Measurements from ENCODE around the gene JAK1. TPM values are rescaled to one million over a fixed set of nuclear protein-coding genes. Genes with fewer than 3 reads are reported as not detected.

Gene JAK1
- total RNA-seq, result 55.8 and 63.0 TPM in 2 replicates

DNA sequence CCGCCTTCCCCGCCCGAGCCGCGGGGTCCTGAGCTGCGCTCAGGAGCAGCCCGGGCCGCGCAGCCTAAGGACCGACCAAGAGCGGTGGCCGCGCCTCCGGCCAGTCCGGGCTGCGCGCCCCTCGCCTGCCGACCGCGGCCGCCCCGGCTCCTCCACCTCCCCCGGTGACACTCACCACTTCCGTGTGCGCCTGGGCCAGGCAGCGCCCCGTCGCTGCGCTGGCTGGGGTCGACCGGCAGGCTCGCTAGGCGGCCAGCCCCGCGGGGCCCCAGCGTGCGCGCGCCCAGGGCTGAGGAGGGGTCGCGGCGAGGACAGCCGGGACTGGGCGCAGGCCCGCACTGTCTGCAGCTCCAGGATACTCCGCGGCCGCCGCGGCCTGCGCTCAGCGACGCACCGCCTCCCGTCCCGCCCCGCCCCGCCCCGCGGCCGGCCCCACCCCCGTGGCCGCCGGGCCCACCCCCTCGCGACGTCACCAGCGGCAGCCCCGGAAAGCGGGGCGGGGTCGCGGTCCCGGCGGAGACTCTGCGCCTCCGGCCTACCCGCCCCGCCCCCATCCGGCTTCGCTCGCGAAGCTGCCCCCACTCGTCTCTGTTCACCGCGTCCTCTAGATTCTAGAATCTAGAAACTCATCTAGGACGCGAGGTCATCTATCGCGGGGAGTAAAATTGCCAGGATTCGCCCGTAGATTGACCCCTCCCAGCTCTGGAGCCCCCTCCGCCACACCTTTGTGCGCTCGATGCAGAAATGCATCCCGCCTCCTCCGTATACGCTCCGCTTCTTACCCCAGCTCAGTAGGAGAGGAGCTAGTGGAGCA lies at the start of gene JAK1:
Gene JAK1 (minus strand): TSS at position 392 of the 814 bp plus-strand sequence. CDS start 80,285 bp downstream, outside the sequence.
- Histone ChIP-seq H3K27me3 (ENCODE audit: control insufficient read depth, insufficient read depth, low read length) (no peaks in the 10 kb centered on the region), H3K36me3 (ENCODE audit: control insufficient read depth, insufficient read depth, low read length) (no peaks in the 10 kb centered on the region), H3K4me3 (ENCODE audit: low read depth, low read length) (peak within 1 kb of the TSS; percentile 62)
- FAIRE-seq (no peak), DNase-seq (ENCODE audit: low read depth) (peak; percentile 43)
- TF ChIP-seq, protein P1, sequence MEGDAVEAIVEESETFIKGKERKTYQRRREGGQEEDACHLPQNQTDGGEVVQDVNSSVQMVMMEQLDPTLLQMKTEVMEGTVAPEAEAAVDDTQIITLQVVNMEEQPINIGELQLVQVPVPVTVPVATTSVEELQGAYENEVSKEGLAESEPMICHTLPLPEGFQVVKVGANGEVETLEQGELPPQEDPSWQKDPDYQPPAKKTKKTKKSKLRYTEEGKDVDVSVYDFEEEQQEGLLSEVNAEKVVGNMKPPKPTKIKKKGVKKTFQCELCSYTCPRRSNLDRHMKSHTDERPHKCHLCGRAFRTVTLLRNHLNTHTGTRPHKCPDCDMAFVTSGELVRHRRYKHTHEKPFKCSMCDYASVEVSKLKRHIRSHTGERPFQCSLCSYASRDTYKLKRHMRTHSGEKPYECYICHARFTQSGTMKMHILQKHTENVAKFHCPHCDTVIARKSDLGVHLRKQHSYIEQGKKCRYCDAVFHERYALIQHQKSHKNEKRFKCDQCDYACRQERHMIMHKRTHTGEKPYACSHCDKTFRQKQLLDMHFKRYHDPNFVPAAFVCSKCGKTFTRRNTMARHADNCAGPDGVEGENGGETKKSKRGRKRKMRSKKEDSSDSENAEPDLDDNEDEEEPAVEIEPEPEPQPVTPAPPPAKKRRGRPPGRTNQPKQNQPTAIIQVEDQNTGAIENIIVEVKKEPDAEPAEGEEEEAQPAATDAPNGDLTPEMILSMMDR (IDR thresholded peaks at IDR 0.05; ENCODE audit: insufficient read depth, low read length, severe bottlenecking), result no peak

DNA sequence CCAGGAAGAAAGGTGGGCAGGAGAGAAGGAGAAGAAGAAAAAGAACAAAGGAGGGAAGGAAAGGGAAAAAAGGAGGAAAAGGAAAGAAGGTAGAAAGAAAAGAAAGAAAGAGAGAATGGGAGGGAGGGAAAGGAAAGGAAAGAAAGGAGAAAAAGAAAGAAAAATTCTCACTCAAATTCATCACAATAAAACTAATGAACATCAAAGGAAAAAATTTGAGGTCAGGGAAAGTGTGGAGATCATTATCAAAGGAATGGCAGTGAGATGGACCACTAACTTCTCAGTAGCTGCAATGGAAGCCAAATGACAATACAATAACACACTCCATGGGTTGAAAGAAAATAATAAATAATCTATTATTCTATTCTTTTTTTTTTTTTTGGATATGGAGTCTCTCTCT lies 48.0 kb upstream of the JAK1 start:
- DNase-seq (ENCODE audit: low read depth), result no peak
- Histone ChIP-seq H3K36me3 (ENCODE audit: control insufficient read depth, insufficient read depth, low read length) (no peaks in the 10 kb centered on the region), H3K27me3 (ENCODE audit: control insufficient read depth, insufficient read depth, low read length) (no peaks in the 10 kb centered on the region), H3K4me3 (ENCODE audit: low read depth, low read length) (no peak overlapping the region)
- no peak for FAIRE-seq
- TF ChIP-seq, protein P1 (IDR thresholded peaks at IDR 0.05; ENCODE audit: insufficient read depth, low read length, severe bottlenecking), result no peak

DNA sequence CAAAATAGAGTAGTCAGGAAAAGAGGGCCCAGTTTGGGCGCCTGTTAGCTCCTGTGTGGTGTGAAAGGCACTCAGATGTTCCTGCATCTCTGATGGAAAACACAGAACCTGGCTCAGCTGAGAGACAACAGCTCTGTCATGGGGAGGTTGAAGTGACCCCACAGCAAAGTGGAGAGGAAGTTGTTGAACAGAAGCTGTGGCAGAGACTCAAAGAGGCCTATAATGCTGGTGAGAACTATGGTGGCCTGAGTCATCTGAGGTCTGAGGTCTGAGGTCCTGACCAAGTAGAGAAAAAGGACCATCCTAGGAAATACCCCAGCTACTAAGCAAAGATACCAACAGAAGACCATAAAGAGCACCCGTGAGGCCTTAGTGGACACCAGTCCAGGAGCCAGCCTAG lies 45.6 kb upstream of the JAK1 start:
- Histone ChIP-seq H3K4me3 (ENCODE audit: low read depth, low read length) (no peak overlapping the region), H3K27me3 (ENCODE audit: control insufficient read depth, insufficient read depth, low read length) (no peaks in the 10 kb centered on the region), H3K36me3 (ENCODE audit: control insufficient read depth, insufficient read depth, low read length) (no peaks in the 10 kb centered on the region)
- DNase-seq (ENCODE audit: low read depth), result no peak
- FAIRE-seq, result no peak
- TF ChIP-seq, protein P1 (IDR thresholded peaks at IDR 0.05; ENCODE audit: insufficient read depth, low read length, severe bottlenecking), result no peak

DNA sequence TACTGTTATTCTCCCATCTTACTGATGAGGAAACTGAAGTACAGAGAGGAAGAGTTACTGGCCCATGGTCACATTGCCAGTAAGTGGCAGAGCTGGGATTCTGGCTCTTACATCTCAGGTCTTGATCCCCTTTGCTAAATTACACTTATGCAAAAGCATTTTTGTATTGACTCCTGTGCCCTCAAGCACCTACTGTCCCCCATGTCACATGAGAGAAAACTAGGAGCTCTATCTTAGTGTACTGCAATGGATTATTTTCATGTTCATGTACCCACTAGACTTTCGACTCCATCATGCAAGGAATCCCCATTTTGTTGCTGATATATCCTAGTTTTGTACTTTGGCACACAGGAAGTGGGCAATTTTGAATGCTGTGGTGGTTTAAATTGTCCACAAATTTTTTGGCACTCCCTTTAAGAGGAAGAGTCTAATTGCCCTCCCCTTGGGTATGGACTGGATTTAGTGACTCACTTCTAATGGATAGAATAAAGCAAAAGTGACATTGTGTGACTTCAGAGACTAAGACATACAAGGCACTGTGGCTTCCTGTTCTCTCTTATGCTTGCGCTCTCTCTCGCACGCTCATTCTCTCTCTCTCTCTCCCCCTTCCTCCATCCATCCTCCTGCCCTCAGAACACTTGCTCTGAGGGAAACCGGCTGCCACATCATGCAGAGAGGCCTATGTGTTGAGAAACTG lies 43.5 kb upstream of the JAK1 start:
- H3K4me3 ChIP-seq (ENCODE audit: low read depth, low read length), result no peak overlapping the region
- no peaks in the 10 kb centered on the region for H3K27me3 ChIP-seq (ENCODE audit: control insufficient read depth, insufficient read depth, low read length)
- TF ChIP-seq, protein P1 (IDR thresholded peaks at IDR 0.05; ENCODE audit: insufficient read depth, low read length, severe bottlenecking), result no peak

DNA sequence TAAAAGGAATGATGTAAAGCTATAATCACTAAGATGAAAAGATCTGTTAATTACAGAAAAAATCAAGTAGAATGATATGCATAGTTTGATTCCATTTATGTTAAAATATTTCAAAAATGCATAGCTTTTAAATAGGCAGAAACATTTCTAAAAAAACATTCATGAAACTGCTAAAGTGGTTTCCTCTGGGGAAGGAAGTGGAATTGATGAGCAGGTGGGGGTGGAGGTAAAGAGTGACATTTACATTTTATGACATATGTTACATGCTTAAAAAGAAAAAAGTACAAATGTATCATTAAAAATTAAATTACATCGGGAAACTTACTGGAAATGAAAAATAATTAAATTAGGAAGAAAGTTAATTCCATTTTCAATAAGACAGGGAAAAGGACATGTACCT lies 42.8 kb upstream of the JAK1 start:
- Histone ChIP-seq H3K36me3 (ENCODE audit: control insufficient read depth, insufficient read depth, low read length) (no peaks in the 10 kb centered on the region), H3K27me3 (ENCODE audit: control insufficient read depth, insufficient read depth, low read length) (no peaks in the 10 kb centered on the region), H3K4me3 (ENCODE audit: low read depth, low read length) (no peak overlapping the region)
- DNase-seq (ENCODE audit: low read depth) (no peak), FAIRE-seq (no peak)
- TF ChIP-seq, protein P1 (IDR thresholded peaks at IDR 0.05; ENCODE audit: insufficient read depth, low read length, severe bottlenecking), result no peak

More for the DNA sequence above, 43.5 kb upstream of the JAK1 start:
- FAIRE-seq (no peak), DNase-seq (ENCODE audit: low read depth) (no peak)
- no peaks in the 10 kb centered on the region for H3K36me3 ChIP-seq (ENCODE audit: control insufficient read depth, insufficient read depth, low read length)

All from bronchial epithelial cell (primary cell).